Naive thymus-derived CD4-positive, alpha-beta T cell (primary cell): Measurements from ENCODE around the gene CCNG2. TPM values are rescaled to one million over a fixed set of nuclear protein-coding genes. Genes with fewer than 3 reads are reported as not detected.

ENCODE experiments used
- ATAC-seq: fragments of 150-1000 bp; cut with Tn5 transposase; 2 replicates; pipeline ENCODE4 v1.10.0; 2021; ENCODE audit warnings: mild to moderate bottlenecking, moderate library complexity
- CTCF ChIA-PET: fragments of 350-600 bp; sonication (Branson Sonifier 250); formaldehyde crosslinking; loops from one replicate; lab custom pipeline; 2021; ENCODE audit warnings: antibody characterized with exemption; lab: Charles Lee
- POLR2A ChIA-PET: fragments of 350-600 bp; sonication (Branson Sonifier 250); formaldehyde crosslinking; loops from one replicate; lab custom pipeline; 2021; ENCODE audit warnings: antibody characterized with exemption, inconsistent platforms; lab: Charles Lee
- DNase-seq, 9 donors: peaks; one replicate each; pipeline versions ENCODE4 v3.0.0 to v3.0.0-alpha.2; 2020 to 2022; ENCODE audit warnings: mixed read lengths in 1 of 9
- H3K27ac ChIP-seq: one replicate; pipeline ENCODE4 v1.7.0; 2013; ENCODE audit warnings: mild to moderate bottlenecking, low read depth, low read length, moderate library complexity
- H3K27me3 ChIP-seq, 2 donors: one replicate each; pipeline ENCODE4 v1.7.0; 2013; ENCODE audit warnings: low read length in 2 of 2, mild to moderate bottlenecking in 2 of 2, moderate library complexity in 2 of 2; ENCODE audit not compliant: control insufficient read depth in 2 of 2, insufficient read depth in 2 of 2
- H3K36me3 ChIP-seq, 3 experiments: 1 replicate in 2 of 3; 2 replicates in 1 of 3; pipeline ENCODE4 v1.7.0; 2013; ENCODE audit warnings: low read length in 3 of 3, mild to moderate bottlenecking in 3 of 3, moderate library complexity in 1 of 3; ENCODE audit not compliant: insufficient read depth in 3 of 3, control insufficient read depth in 2 of 3
- H3K4me1 ChIP-seq, 2 donors: one replicate each; pipeline ENCODE4 v1.7.0; 2013; ENCODE audit warnings: low read length in 2 of 2, mild to moderate bottlenecking in 2 of 2, moderate library complexity in 1 of 2; ENCODE audit not compliant: control insufficient read depth in 2 of 2, insufficient read depth in 2 of 2
- H3K4me3 ChIP-seq: 2 replicates; pipeline ENCODE4 v1.7.0; 2013; ENCODE audit warnings: mild to moderate bottlenecking, low read length
- H3K9me3 ChIP-seq, 3 experiments: 1 replicate in 2 of 3; 2 replicates in 1 of 3; pipeline ENCODE4 v1.7.0; 2013; ENCODE audit warnings: low read length in 3 of 3; ENCODE audit not compliant: control insufficient read depth in 2 of 3
- H3K27ac Mint-ChIP-seq, 9 donors: one replicate each; pipeline ENCODE4 v1.8.0; 2020 to 2022; ENCODE audit warnings: mixed read lengths in 9 of 9, mild to moderate bottlenecking in 8 of 9, moderate library complexity in 5 of 9, inconsistent platforms in 2 of 9
- H3K27me3 Mint-ChIP-seq, 5 donors: one replicate each; pipeline ENCODE4 v1.8.0; 2021 to 2022; ENCODE audit warnings: mixed read lengths in 5 of 5, mild to moderate bottlenecking in 1 of 5
- H3K36me3 Mint-ChIP-seq, 5 donors: one replicate each; pipeline ENCODE4 v1.8.0; 2020 to 2022; ENCODE audit warnings: mixed read lengths in 5 of 5, mild to moderate bottlenecking in 3 of 5, inconsistent platforms in 1 of 5
- H3K4me1 Mint-ChIP-seq, 7 donors: one replicate each; pipeline ENCODE4 v1.8.0; 2020 to 2022; ENCODE audit warnings: mixed read lengths in 7 of 7, mild to moderate bottlenecking in 3 of 7, inconsistent platforms in 1 of 7
- H3K4me3 Mint-ChIP-seq, 10 donors: one replicate each; pipeline ENCODE4 v1.8.0; 2020 to 2022; ENCODE audit warnings: mild to moderate bottlenecking in 10 of 10, mixed read lengths in 10 of 10, moderate library complexity in 6 of 10, inconsistent platforms in 2 of 10
- H3K9me3 Mint-ChIP-seq, 11 donors: one replicate each; pipeline ENCODE4 v1.8.0; 2020 to 2022; ENCODE audit warnings: mixed read lengths in 11 of 11, mild to moderate bottlenecking in 4 of 11, inconsistent platforms in 1 of 11, moderate library complexity in 1 of 11
- intact Hi-C, 2 donors: fragments of 100-400 bp; cut with micrococcal nuclease; formaldehyde crosslinking; loops; one replicate each; pipeline ENCODE4 v1.15.1; 2023
- polyA plus RNA-seq, 2 donors: library from polyadenylated mRNA; unstranded; fragments of 300-500 nt; fragmentation: Illumina TruSeq; gene quantifications; one replicate each; pipeline ENCODE4 v1.2.3, GENCODE V29; 2021
- total RNA-seq, 6 experiments: library from RNA in 5 of 6; stranded (reverse) in 5 of 6; gene quantifications; 1 replicate in 5 of 6; 2 replicates in 1 of 6; pipeline ENCODE4 v1.2.3 and lab custom pipeline; 2021 to 2026

CCNG2 gene
- total and polyA plus RNA-seq, 7 experiments from 2014 or later, result 8.5 to 36.7 (median 24.8) TPM

GRCh38 chr4:77167866-77168265 is 10.9 kb downstream of the CCNG2 start:
- Histone ChIP-seq H3K9me3 (no peaks in the 10 kb centered on the region), H3K4me1 (no peaks in the 10 kb centered on the region), H3K27me3 (no peaks in the 10 kb centered on the region), H3K27ac (no peak overlapping the region), H3K4me3 (no peak overlapping the region), H3K36me3 (peaks cover 0 to 17% (median 4%) of the 10 kb centered on the region in 3 experiments)
- Mint-ChIP-seq H3K4me3 (no peak overlapping the region), H3K27me3 (no peaks in the 10 kb centered on the region), H3K4me1 (peaks cover 2 to 15% (median 6%) of the 10 kb centered on the region in 7 donors), H3K9me3 (no peaks in the 10 kb centered on the region), H3K36me3 (peaks cover 10 to 49% (median 22%) of the 10 kb centered on the region in 5 donors), H3K27ac (peak overlapping the region in 1 of 9 donors; percentile 74)
- DNase-seq, result no peak
- intact Hi-C loops, result loop anchor here in 1 of 2 donors (1.0 kb wide), 1 partner anchor 9 kb away; no protein-coding TSS in a partner anchor
- ChIA-PET CTCF (no interaction called here), POLR2A (no interaction called here)
- ATAC-seq, result no peak

- POLR2A ChIA-PET, result no interaction called here
- peaks cover 0 to 10% (median 2%) of the 10 kb centered on the region in 7 donors for H3K4me1 Mint-ChIP-seq
- ATAC-seq (no peak), DNase-seq (no peak)
- peaks cover 0 to 4% (median 0%) of the 10 kb centered on the region in 5 donors for H3K27me3 Mint-ChIP-seq
- Histone ChIP-seq H3K4me3 (no peak overlapping the region), H3K4me1 (no peaks in the 10 kb centered on the region), H3K36me3 (peaks cover 0 to 7% (median 0%) of the 10 kb centered on the region in 3 experiments), H3K9me3 (no peaks in the 10 kb centered on the region), H3K27me3 (no peaks in the 10 kb centered on the region), H3K27ac (no peak overlapping the region)
- H3K4me3 Mint-ChIP-seq, result no peak overlapping the region
- intact Hi-C loops, result no loop called here
- no peak overlapping the region for H3K27ac Mint-ChIP-seq
- peaks cover 8 to 34% (median 16%) of the 10 kb centered on the region in 5 donors for H3K36me3 Mint-ChIP-seq
- CTCF ChIA-PET, result interaction anchor here (0.7 kb wide), 1 partner anchor 34 kb away, joined by 3 read pairs; no protein-coding TSS in a partner anchor
- no peaks in the 10 kb centered on the region for H3K9me3 Mint-ChIP-seq
Measured at GRCh38 chr4:77169481-77169880, 12.5 kb downstream of the CCNG2 start.

GRCh38 chr4:77170926-77171325 is 13.9 kb downstream of the CCNG2 start:
- intact Hi-C loops, result no loop called here
- H3K36me3 ChIP-seq, result peaks cover 0 to 2% (median 0%) of the 10 kb centered on the region in 3 experiments
- H3K9me3 Mint-ChIP-seq, result no peaks in the 10 kb centered on the region
- peaks cover 0 to 10% (median under 1%) of the 10 kb centered on the region in 7 donors for H3K4me1 Mint-ChIP-seq
- ATAC-seq (no peak), DNase-seq (no peak)
- H3K36me3 Mint-ChIP-seq, result peaks cover 8 to 25% (median 16%) of the 10 kb centered on the region in 5 donors
- no peak overlapping the region for H3K4me3 ChIP-seq
- H3K27me3 Mint-ChIP-seq, result peaks cover 0 to 4% (median 0%) of the 10 kb centered on the region in 5 donors
- H3K27ac Mint-ChIP-seq, result no peak overlapping the region
- H3K4me3 Mint-ChIP-seq, result no peak overlapping the region
- CTCF ChIA-PET, result no interaction called here
- no peaks in the 10 kb centered on the region for H3K9me3 ChIP-seq
- no peak overlapping the region for H3K27ac ChIP-seq
- no peaks in the 10 kb centered on the region for H3K4me1 ChIP-seq
- no peaks in the 10 kb centered on the region for H3K27me3 ChIP-seq
- POLR2A ChIA-PET, result no interaction called here

- DNase-seq, result no peak
- CTCF ChIA-PET, result no interaction called here
Measured at GRCh38 chr4:77172336-77172735, 15.3 kb downstream of the CCNG2 start.

GRCh38 chr4:77174426-77174825 is 17.4 kb downstream of the CCNG2 start:
- Histone ChIP-seq H3K27me3 (no peaks in the 10 kb centered on the region), H3K27ac (no peak overlapping the region), H3K9me3 (no peaks in the 10 kb centered on the region), H3K36me3 (no peaks in the 10 kb centered on the region), H3K4me1 (no peaks in the 10 kb centered on the region), H3K4me3 (no peak overlapping the region)
- no peak overlapping the region for H3K27ac Mint-ChIP-seq
- intact Hi-C loops, result no loop called here
- no peaks in the 10 kb centered on the region for H3K9me3 Mint-ChIP-seq
- no peak for DNase-seq
- peaks cover 5 to 9% (median 8%) of the 10 kb centered on the region in 5 donors for H3K36me3 Mint-ChIP-seq
- no peak for ATAC-seq
- ChIA-PET POLR2A (interaction anchor here (1.2 kb wide), 1 partner anchor 19 kb away, joined by 3 read pairs; no protein-coding TSS in a partner anchor), CTCF (interaction anchor here (0.5 to 1.1 kb wide), 2 partner anchors 77 to 1547 kb away, joined by 3 read pairs; no protein-coding TSS in a partner anchor)
- peaks cover 0 to 24% (median 4%) of the 10 kb centered on the region in 5 donors for H3K27me3 Mint-ChIP-seq
- H3K4me3 Mint-ChIP-seq, result no peak overlapping the region
- no peaks in the 10 kb centered on the region for H3K4me1 Mint-ChIP-seq

More at GRCh38 chr4:77172336-77172735, 15.3 kb downstream of the CCNG2 start:
- no peaks in the 10 kb centered on the region for H3K9me3 ChIP-seq
- Mint-ChIP-seq H3K27ac (no peak overlapping the region), H3K4me3 (no peak overlapping the region), H3K4me1 (peaks cover 0 to 8% (median 0%) of the 10 kb centered on the region in 7 donors), H3K9me3 (no peaks in the 10 kb centered on the region), H3K27me3 (peaks cover 0 to 15% (median 0%) of the 10 kb centered on the region in 5 donors), H3K36me3 (peaks cover 8 to 23% (median 16%) of the 10 kb centered on the region in 5 donors)
- H3K27ac ChIP-seq, result no peak overlapping the region
- no peak for ATAC-seq
- H3K4me1 ChIP-seq, result no peaks in the 10 kb centered on the region
- no peaks in the 10 kb centered on the region for H3K36me3 ChIP-seq
- POLR2A ChIA-PET, result no interaction called here
- H3K4me3 ChIP-seq, result no peak overlapping the region
- no peaks in the 10 kb centered on the region for H3K27me3 ChIP-seq
- intact Hi-C loops, result no loop called here

DNA sequence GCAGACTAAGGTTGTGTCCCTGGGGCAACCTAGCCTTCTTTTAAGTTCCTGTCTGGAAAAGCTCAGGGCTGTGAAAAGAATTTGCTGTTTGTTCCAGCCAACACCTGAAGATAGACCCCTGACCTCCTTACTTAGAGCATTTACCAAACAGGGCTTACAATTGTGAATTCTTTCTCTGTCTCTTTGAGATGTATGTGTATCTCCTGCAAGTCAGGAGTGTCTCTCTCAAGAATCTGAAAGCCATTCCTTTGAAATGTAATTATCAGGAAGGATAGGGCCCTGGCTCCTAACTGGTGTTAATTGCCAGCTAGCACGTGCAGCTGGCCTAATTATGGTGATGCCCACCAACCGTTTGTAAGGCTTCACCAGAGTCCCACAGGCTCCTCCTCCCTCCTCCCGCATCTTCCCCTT is 18.2 kb downstream of the CCNG2 start:
- peaks cover 0 to 24% (median 4%) of the 10 kb centered on the region in 5 donors for H3K27me3 Mint-ChIP-seq
- no peaks in the 10 kb centered on the region for H3K36me3 ChIP-seq
- H3K9me3 ChIP-seq, result no peaks in the 10 kb centered on the region
- no peak for ATAC-seq
- intact Hi-C loops, result no loop called here
- no peak overlapping the region for H3K27ac ChIP-seq
- peaks cover under 1 to 8% (median 5%) of the 10 kb centered on the region in 5 donors for H3K36me3 Mint-ChIP-seq
- H3K4me1 Mint-ChIP-seq, result no peaks in the 10 kb centered on the region
- H3K9me3 Mint-ChIP-seq, result no peaks in the 10 kb centered on the region
- no peak for DNase-seq
- POLR2A ChIA-PET, result interaction anchor here (1.2 kb wide), 1 partner anchor 18 kb away, joined by 3 read pairs; no protein-coding TSS in a partner anchor
- H3K4me3 ChIP-seq, result no peak overlapping the region
- CTCF ChIA-PET, result no interaction called here
- H3K4me1 ChIP-seq, result no peaks in the 10 kb centered on the region
- H3K27ac Mint-ChIP-seq, result no peak overlapping the region
- no peaks in the 10 kb centered on the region for H3K27me3 ChIP-seq
- no peak overlapping the region for H3K4me3 Mint-ChIP-seq

DNA sequence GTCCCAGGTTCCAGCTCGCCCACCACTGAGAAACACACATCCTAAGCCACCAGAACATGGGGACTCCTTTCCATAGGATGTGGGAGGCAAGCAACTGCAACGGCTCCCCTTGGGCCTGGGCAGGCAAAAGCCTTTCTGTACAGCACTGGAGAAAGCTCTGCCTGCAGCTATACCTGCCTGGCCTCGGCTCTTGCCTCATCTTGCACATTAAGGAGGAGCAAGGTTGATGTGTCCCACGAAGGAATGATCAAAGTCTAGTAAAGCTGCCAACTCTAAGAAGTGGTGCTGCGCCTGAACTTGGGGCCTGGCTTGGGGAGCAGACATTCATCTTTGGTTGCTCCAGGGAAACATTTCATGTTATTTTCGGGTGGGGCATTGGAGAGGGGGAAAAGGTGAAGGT is 19.6 kb downstream of the CCNG2 start:
- ATAC-seq, result no peak
- DNase-seq, result no peak
- H3K4me3 ChIP-seq, result no peak overlapping the region
- H3K27me3 ChIP-seq, result no peaks in the 10 kb centered on the region
- no peak overlapping the region for H3K27ac Mint-ChIP-seq
- no peaks in the 10 kb centered on the region for H3K36me3 ChIP-seq
- peaks cover 0 to 24% (median 4%) of the 10 kb centered on the region in 5 donors for H3K27me3 Mint-ChIP-seq
- POLR2A ChIA-PET, result interaction anchor here (0.7 kb wide), 1 partner anchor 23 kb away, joined by 3 read pairs; no protein-coding TSS in a partner anchor
- intact Hi-C loops, result no loop called here
- H3K4me1 ChIP-seq, result no peaks in the 10 kb centered on the region
- H3K9me3 Mint-ChIP-seq, result no peaks in the 10 kb centered on the region
- H3K27ac ChIP-seq, result no peak overlapping the region
- H3K4me3 Mint-ChIP-seq, result no peak overlapping the region
- H3K4me1 Mint-ChIP-seq, result no peaks in the 10 kb centered on the region
- H3K9me3 ChIP-seq, result no peaks in the 10 kb centered on the region
- H3K36me3 Mint-ChIP-seq, result no peaks in the 10 kb centered on the region
- CTCF ChIA-PET, result interaction anchor here (1.0 kb wide), 1 partner anchor 27 kb away, joined by 4 read pairs; no protein-coding TSS in a partner anchor
